ENCODE measurements around the gene GPR152.

Gene GPR152, protein sequence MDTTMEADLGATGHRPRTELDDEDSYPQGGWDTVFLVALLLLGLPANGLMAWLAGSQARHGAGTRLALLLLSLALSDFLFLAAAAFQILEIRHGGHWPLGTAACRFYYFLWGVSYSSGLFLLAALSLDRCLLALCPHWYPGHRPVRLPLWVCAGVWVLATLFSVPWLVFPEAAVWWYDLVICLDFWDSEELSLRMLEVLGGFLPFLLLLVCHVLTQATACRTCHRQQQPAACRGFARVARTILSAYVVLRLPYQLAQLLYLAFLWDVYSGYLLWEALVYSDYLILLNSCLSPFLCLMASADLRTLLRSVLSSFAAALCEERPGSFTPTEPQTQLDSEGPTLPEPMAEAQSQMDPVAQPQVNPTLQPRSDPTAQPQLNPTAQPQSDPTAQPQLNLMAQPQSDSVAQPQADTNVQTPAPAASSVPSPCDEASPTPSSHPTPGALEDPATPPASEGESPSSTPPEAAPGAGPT

DNA sequence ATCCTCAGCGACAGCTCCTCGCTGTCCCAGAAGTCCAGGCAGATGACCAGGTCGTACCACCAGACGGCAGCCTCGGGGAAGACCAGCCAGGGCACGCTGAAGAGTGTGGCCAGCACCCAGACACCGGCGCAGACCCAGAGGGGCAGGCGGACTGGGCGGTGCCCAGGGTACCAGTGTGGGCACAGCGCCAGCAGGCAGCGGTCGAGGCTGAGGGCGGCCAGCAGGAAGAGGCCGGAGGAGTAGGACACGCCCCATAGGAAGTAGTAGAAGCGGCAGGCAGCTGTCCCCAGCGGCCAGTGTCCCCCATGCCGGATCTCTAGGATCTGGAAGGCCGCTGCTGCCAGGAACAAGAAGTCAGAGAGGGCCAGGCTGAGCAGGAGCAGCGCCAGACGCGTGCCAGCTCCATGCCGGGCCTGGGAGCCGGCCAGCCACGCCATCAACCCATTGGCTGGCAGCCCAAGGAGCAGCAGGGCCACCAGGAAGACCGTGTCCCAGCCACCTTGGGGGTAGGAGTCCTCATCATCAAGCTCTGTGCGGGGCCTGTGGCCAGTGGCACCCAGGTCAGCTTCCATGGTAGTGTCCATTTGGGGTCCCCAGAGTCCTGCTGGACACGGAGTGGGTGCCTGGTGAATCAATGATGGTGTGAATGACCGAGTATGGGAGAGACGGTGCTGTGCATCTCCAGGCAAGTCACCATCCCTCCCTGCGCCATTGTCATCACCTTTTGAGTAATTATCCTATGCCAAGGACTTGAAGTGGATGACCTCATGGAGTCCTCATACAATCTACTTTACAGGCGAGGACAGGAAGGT lies at the start of gene GPR152:
GPR152 (minus strand) TSS at position 589 of the 812 bp plus-strand sequence; CDS start at position 584, 5 bp downstream.
- no peak for DNase-seq

DNA sequence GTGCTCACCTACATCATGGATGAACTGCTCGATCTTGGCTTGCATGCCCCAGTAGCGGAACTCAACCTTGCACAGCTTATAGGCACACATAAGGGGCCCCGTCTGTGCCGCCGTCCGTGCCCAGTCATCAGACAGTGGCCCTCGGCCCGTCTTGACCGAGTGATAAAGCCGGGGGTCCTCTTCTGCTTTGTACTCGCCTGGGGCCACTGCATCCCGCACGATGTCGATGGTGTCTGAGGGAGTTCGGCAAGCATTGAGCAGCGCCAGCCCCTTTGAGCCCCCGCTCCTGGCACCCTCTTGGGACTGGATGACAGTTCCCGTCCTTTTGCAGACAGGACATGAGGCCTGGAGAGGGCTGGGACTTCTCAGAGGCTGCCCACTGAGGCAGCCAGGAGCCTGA lies 49.3 kb upstream of the GPR152 start:
- DNase-seq: no peak

DNA sequence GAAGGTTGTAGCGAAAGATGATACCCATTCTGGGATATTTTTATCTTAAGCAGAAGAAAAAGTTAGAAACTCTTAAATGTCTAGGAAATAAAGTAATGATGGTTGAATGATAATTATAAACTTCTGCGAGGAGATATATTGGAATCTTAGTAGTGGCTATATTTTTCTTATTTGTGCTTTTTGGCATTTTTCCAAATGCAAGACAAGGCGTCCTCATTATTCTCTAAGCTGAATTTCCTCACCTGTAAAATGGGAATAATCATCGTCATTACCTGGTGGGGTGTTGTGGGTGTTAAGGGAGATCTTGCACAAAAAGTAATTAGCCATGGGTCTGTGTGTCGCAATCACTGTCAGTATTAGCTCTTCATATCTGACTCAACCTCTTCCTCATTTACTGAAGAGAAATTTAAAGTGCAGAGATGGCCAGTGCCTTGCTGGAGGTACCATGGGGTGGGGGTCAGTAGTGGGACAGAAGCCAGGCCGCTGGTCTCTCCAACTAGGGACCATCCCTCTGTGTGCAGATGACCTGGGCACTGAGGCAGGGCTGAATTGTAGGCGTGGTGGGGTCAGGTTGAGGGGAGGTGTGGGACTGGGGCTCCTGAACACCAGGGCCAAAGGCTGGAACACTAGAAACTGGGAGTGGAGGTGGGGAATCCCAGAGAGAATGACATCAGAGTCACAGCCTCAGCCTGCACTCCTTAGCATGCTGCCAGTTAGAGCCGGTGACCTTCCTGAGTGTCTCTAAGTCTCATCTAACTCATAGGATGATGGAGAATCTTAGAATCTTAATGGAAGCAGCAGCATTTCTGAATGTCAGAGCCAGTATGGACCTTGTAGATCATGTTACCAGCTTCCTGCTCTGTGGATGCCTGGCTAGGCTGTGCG lies 48.5 kb upstream of the GPR152 start:
- DNase-seq: no peak

DNA sequence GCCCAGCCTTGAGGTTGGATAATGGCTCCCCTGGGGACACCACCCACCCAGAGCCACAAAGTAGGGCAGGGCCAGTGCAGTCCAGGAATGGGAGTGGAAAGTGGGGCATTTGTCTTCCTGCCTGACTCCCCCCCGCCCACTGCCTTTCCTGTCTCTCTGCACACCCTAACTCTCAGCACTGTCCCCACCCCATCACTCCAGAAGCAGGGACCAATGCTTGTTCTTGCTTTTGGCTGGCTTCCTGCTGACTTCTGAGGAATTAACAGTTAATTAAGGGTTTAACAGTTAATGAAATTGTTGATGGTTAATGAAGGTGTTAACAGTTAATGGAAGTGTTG lies 47.9 kb upstream of the GPR152 start:
- no peak for DNase-seq

DNA sequence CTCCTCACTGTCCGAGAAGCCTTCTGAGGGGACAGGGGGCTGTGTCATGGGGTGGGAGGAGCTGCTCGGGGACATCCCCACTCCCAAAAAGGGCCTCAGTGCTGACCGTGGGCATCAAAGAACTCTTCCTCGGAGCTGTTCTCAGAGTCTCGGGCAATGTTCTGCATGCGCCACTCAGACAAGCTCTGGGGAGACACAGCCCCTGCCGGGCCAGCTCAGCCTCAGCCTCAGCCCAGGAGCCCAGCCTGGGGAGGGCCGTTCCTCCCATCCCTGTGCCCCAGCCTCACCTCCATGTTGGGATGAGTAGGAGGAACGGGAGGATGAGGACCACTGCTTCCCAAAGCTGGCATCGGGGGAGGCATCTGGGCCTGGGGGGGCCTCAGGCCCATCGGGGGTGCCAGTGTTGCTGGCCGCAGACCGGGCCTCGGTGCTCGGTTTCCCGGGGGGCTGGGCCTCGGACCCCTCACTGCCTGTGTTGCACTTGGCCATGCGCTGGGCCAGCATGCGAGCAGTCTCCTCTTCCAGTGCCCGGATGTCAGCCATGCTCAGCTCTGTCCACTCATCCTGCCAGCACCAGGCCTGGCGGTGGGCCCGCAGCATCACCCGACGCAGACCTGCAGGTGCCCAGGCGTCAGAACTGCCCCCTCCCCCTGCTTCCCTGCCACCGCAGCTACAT lies 47.4 kb upstream of the GPR152 start:
- DNase-seq: no peak

DNA sequence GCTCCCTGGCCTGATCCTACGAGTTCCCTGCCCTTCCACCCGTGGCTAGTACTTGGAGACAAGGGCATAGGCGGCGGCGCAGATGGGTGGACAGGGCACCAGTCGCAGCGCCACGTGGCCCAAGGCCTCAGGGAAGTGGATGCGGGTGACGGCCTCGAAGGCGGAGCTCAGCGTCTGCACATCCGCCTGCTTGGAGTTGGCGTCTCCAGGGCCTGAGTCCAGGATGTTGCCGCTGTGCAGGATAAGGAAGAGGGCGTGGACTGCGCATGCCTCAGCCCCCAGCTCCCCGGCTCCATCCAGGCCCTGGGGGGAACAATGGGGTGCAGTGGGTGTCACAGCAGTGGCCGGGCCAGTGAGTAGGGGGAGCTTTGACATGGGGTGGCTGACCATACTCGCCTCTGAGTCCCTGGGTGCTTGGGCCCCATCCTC lies 46.0 kb upstream of the GPR152 start:
- DNase-seq: no peak

DNA sequence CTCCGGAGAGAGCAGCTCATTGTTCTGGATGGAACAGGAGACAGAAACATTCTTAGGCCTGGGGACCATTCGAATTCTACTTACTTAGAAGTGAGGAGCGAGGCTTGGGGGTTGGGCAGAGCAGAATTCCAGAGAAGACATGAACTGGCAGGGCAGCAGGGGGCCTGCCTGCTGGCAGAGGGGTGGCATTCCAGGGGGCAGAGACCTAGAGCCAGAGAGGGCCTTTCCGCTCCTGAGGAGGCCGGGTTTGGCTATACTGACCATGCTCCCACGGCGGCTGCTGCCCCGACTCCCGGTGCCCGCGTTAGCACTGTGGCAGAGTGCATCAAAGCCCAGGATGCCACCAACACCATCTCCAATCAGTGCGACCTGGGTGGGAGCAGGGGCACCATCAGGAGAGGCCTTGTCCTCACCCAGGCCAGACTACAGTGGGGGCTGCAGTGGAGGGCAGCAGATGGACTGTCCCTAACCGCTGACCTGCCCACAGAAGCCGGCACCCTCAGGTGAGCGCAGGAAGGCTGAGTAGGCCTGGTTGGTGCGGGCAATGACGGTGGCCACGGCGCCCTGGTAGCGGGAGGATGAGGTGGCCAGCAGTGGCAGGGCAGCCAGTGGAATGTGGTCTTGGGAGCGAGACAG lies 45.2 kb upstream of the GPR152 start:
- DNase-seq: no peak

DNA sequence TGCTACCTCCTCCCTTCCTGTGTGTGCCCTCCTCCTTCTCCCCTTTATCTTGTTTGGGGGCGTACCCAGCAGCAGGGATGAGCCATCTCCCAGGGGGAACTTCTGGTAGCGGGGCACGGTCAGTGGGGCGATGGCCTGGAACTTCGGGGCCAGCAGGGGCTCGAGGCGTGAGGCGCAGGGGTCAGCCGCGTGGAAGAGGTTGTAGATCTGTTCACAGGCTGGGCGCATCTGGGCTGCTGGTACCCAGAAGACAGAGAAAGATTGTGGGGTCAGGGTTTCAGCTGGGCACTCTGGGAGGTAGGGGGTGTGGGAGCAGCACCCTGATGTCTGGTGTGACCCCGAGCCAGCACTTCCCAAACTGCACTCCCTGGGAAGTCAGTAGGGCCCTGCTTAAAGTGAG lies 43.6 kb upstream of the GPR152 start:
- DNase-seq: no peak

DNA sequence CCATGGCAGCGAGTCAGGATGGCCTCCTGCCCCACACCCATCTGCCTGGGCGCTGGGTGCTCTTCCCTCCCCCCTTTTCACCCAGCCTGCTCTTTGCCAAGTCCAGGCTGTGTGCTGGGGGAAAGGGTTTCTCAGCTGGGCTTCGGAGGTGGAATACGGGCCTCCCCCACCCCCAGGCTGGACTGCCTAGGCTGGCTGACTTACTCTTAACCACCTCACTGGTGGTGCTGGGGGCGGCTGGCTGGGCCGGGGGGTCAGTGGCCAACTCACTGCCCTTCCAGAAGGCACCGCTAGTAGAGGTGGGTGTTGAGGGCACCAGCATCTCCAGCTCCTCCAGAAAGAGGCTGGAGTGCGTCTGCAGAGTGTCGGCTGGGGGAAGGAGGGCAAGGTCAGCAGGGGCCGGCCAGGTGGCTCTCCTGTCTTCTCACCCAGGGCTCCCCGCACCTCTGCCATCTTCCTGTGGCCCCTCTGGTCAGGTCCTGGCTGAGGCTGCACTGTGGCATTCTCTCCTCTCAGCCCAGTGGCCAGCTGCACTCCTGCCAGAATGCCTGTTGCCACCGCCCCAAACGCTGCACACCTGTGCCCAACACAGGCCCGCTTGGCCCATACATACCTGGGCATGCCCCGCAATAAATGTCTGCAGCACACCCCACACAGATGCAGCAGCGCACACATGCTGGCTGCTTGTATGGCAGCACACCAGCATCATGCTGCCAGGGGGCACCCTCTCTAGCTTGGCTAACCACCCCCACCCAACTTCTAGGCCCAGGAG lies 42.9 kb upstream of the GPR152 start:
- no peak for DNase-seq

DNA sequence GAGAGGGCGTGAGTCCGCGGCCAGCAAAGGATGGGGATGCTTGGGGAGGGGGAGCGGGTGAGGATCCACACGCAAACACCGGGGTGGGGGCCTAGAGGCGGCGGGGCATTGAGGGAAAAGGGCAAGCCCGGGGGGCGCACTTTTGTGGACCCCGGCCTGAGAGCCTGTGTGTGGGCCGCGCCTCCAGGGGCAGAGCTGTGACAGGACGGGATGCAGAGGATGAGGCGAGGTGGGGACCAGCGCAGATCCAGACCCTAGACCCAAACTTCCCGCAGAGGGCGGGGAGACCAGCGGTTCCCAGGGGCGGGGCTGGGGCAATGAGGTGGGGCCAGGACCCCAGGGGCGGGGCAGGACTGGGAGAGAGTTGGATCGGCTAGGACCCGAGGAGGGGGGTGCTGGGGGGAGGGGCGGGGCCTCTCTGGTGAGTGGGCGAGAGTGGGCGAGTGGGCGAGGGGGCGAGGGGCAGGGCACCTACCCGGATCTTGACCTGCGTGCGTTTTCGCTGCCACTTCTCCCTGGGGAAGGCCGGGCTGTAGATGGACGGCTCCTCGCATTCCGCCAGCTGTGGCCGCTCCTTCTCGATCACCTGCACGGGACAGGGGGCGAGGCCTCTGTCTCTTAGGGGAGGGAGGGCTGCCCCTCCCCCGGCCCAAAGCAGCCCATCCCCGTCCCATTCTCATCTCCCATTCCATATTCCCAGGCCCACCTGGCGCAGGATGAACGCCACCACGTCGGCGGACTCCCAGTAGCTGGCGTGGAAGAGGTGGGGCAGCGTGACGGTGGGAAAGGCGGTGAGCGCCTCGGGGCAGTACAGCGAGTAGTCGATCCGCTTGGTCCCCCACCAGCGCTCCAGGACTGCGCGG lies 42.1 kb upstream of the GPR152 start:
- no peak for DNase-seq

DNA sequence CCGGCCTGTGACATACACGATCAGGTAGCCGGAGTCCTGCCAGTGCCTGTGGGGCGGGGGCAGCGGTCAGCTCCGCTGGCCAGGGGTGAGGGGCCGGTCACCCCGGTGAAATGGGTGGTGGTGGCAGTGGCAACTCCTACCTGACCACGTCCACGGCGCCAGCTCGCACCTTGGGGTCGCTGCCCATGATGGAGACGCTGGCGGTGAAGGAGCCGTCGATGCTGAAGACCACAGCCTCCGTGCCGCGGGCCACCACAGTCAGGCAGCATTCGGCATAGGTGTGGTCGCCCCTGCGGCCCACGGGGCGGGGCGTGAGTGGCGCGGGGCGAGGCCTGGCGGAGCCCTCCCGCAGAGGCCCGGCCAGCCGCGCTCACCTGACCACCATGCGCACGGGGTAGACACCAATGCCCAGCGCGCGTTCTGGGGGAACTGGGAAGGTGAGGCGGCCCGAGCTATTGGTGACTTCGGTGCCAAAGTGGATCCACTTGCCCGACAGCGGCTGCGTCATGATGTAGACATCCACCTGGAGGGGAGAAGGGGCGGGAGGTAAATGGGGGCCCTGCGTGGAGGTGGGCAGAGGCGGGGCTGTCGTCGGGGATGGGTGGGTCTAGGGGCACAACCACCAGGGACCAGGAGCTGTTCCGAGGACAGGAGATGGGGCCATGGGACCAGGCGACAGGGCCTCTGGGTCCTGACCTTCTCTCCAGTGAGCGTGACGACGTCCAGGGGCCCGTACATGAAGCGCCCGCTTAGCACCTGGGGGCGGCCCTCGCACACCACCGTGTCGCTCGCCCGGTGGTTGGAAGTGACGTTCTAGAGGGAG lies 41.2 kb upstream of the GPR152 start:
- no peak for DNase-seq

DNA sequence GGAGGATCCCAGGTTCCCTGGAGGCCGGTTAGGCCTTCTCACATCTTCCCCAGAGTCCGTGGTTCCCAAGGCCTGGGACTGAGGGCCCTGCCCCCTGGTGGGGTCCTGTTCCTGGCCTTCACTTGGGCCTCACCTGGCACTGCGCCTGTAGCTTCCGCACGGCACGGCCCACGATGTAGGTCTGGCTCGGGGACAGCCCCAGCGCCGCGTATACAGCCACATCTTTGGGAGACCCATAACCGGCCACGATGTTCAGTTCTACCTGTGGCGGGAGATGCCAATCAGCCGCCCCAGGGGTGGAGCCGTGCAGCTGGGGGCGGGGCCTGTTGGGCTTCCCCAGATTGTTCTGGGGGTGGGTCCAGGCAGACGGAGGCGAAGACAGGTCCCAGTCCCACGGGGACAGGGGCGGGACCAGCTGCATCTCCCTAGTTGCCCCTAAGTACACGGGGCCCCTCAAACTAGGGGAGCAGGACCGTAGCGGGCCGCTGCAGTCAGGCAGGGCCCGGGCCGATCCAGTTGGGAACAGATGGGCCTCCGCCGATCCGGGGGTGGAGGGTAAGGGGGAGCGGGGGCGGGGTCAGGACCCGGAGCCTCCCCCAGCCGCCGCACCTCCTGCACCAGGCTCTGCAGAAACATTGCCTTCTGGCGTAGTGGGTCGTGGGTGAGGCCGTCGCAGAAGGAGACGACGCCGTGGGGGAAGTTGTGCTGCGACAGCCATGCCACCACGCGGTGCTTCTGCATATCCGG lies 40.4 kb upstream of the GPR152 start:
- DNase-seq: no peak

DNA sequence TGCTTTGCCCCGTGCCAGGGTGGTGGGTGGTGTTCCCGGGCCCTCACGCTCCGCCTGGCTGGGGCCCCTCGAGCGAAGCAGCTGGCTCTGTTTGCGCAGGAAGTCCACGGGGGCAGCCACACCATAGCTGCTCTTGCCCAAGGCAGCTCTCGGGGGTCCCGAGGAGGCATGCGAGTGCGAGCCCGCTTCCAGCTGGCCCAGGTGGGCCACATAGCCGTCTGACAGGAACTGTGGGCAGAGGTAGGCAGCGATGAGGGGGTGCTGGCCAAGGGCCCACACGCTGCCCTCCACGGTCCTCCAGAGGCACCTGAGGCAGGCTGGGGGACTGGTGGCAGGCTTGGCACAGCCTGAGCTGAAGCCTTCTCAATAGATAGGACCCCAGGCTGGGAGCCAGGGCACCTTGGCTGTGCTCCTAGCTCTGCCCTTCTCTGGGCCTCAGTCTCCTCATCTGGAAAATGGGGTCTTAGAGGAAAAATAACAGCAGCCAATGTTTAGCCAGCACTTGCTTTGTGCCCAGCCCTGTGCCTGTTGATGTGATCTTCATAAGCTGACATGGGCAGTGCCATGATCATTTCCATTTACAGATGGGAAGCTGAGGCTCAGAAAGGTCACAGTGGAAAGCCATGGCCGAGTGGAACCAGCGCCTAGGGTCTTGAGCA lies 39.7 kb upstream of the GPR152 start:
- DNase-seq: no peak

DNA sequence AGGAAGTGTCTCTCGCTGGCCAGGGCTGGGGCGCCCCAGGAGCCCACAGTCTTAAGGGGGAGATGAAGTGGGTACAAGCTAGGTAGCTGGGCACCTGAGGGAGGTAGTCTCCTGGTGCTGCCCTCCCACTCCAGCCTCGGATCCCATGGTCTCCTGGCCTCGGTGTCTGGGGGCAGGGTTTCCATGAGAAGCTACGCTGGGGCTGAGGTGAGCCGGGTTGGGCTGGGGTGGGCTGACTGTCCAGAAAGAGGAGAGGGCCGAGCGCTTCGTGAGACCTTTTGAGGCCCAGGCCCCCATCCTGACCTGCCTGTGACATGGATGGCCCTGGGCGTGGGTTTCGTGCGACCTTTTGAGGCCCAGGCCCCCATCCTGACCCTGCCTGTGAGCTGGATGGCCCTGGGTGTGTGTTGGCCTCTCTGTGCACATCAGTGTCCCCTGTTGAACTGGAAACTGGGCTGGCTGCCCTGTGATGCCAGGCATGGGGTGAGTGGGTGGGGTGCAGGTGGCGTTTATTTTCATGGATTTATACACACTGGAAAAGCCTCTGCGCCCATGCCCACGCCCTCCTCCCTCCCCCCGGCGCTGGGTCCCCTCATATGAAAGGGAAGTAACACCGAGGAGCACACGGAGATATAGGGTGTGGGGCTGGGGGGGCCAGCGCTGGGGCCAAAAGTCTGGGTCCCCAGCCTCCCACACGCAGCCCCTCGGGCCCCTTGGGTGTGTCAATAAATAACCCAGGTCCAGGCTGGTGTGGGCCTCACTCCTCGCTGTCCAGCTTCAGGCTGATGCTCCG lies 38.9 kb upstream of the GPR152 start:
- DNase-seq: no peak

DNA sequence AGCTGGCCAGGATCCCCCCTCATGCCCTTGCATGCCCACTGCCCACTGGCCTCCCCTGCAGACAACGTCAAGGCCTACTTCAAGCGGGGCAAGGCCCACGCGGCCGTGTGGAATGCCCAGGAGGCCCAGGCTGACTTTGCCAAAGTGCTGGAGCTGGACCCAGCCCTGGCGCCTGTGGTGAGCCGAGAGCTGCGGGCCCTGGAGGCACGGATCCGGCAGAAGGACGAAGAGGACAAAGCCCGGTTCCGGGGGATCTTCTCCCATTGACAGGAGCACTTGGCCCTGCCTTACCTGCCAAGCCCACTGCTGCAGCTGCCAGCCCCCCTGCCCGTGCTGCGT lies 38.2 kb upstream of the GPR152 start:
- DNase-seq: no peak

DNA sequence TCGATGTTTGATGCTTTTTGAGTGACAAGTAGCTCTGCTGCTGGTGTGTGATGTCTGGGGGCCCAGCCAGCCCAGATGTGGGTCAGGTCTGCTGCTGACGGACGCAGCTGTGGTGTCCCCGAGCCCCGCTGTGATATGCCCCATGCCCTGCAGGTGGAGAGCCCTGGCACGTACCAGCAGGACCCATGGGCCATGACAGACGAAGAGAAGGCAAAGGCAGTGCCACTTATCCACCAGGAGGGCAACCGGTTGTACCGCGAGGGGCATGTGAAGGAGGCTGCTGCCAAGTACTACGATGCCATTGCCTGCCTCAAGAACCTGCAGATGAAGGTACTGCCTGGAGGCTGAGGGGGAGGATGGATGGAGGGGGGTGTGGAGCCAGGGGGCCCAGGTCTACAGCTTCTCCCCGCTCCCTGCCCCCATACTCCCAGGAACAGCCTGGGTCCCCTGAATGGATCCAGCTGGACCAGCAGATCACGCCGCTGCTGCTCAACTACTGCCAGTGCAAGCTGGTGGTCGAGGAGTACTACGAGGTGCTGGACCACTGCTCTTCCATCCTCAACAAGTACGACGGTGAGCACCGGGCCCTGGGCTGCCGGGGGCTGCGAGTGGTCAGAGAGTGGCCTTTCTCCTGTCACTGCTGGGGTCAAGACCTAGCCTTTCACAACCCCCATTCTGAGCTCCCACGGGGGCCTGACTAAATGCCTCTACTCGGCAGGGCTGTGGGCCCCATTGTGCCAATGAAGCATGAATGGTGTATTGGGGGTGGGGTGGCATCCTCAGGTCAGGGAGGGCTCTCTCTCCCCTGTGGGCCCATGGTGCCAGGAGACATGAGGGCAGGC lies 37.6 kb upstream of the GPR152 start:
- DNase-seq: no peak

All from stimulated activated CD4-positive, alpha-beta T cell treated with anti-CD3 and anti-CD28 coated beads, Interleukin-1b, Interleukin-23, amount 100 ng/mL, for 48 hours (primary cell).